SJSA1 (cell line): ENCODE measurements around the gene AP1S1. TPM values are rescaled to one million over a fixed set of nuclear protein-coding genes. Genes with fewer than 3 reads are reported as not detected.
"Not testable (repeated sequence)": the region's sequence is repeated elsewhere in the genome, so short reads cannot be mapped to it uniquely, and the experiment has no call there.

Source experiments
- DNase-seq, 2 experiments: peaks; one replicate each; pipeline ENCODE4 v3.0.0-alpha.2; 2015 to 2020; ENCODE audit warnings: low spot score in 2 of 2, low read depth in 1 of 2
- H3K27ac ChIP-seq: fragments of 250-450 bp; sonication (Bioruptor Pico); 2 replicates; pipeline ENCODE4 v1.5.1; 2020; ENCODE audit warnings: mild to moderate bottlenecking, moderate library complexity
- H3K27me3 ChIP-seq: fragments of 250-450 bp; sonication (Bioruptor Pico); replicated peaks from 2 replicates; pipeline ENCODE4 v1.5.1; 2020; ENCODE audit warnings: mild to moderate bottlenecking, moderate library complexity
- H3K36me3 ChIP-seq: fragments of 250-450 bp; sonication (Bioruptor Pico); 2 replicates; pipeline ENCODE4 v1.5.1; 2020; ENCODE audit warnings: mild to moderate bottlenecking
- H3K4me1 ChIP-seq: fragments of 250-450 bp; sonication (Bioruptor Pico); replicated peaks from 2 replicates; pipeline ENCODE4 v1.6.1; 2021; ENCODE audit warnings: mild to moderate bottlenecking
- H3K4me3 ChIP-seq: fragments of 250-450 bp; sonication (Bioruptor Pico); 2 replicates; pipeline ENCODE4 v1.5.1; 2020; ENCODE audit warnings: mild to moderate bottlenecking
- H3K9me3 ChIP-seq: fragments of 250-450 bp; sonication (Bioruptor Pico); replicated peaks from 2 replicates; pipeline ENCODE4 v1.5.1; 2020; ENCODE audit warnings: mild to moderate bottlenecking
- total RNA-seq: library from RNA; depleted of rRNA; stranded (reverse); fragments of >200 nt; shearing (Covaris generic); gene quantifications from 2 replicates; pipeline ENCODE4 v1.2.3, GENCODE V29; 2014

The AP1S1 gene
- total RNA-seq, 1 experiment from 2014 or later, result 98.4 TPM

DNA sequence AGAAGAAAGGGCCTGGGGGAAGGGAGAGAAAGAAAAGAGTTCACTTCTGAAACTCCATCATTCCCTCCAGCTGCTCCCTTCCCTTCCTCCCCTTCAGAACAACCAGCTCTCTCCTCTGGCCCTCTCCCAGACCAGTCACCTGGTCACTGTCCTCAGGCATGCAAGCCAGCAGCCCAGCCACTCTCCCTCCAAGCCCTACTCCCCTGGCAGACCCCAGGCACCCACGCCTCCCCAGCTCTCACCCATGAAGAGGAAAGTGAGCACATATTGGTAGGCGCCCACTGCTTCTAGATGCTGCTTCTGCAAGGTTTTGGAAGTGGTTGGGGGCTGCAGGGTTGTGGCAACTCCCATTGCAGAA, 46.2 kb downstream of the AP1S1 start:
- H3K27me3 ChIP-seq, result peaks cover 43% of the 10 kb centered on the region
- H3K27ac ChIP-seq, result no peak overlapping the region
- no peak for DNase-seq
- no peaks in the 10 kb centered on the region for H3K36me3 ChIP-seq
- 0 out of 2 replicates have a peak, but pooled peaks cover 2% of the 10 kb centered on the region for H3K9me3 ChIP-seq
- no peak overlapping the region for H3K4me3 ChIP-seq
- 0 out of 2 replicates have a peak, but pooled peaks cover 4% of the 10 kb centered on the region for H3K4me1 ChIP-seq

GRCh38 chr7:101200862-101201599, 46.8 kb downstream of the AP1S1 start, which contains the start of gene MOGAT3:
Gene MOGAT3, minus strand, starts transcription at chr7:101201036. Its CDS starts 182 bp downstream, at chr7:101200854.
- 0 out of 2 replicates have a peak, but pooled peaks cover 4% of the 10 kb centered on the region for H3K4me1 ChIP-seq
- peaks cover 3% of the 10 kb centered on the region; the same call in 1 of the 2 replicates for H3K36me3 ChIP-seq
- 0 out of 2 replicates have a peak, but pooled peaks cover 2% of the 10 kb centered on the region for H3K9me3 ChIP-seq
- peaks cover 43% of the 10 kb centered on the region for H3K27me3 ChIP-seq
- no peak for DNase-seq
- no peak within 1 kb of the TSS for H3K4me3 ChIP-seq
- no peak within 1 kb of the TSS for H3K27ac ChIP-seq

GRCh38 chr7:101201695-101202602, 47.7 kb downstream of the AP1S1 start:
- no peak overlapping the region for H3K27ac ChIP-seq
- no peak for DNase-seq
- H3K27me3 ChIP-seq, result peaks cover 43% of the 10 kb centered on the region
- 0 out of 2 replicates have a peak, but pooled peaks cover 4% of the 10 kb centered on the region for H3K4me1 ChIP-seq
- 0 out of 2 replicates have a peak, but pooled peaks cover 2% of the 10 kb centered on the region for H3K9me3 ChIP-seq
- H3K36me3 ChIP-seq, result peaks cover 8% of the 10 kb centered on the region; the same call in 1 of the 2 replicates
- H3K4me3 ChIP-seq, result no peak overlapping the region

- H3K36me3 ChIP-seq, result peaks cover 12% of the 10 kb centered on the region; the same call in 1 of the 2 replicates
- no peak overlapping the region for H3K27ac ChIP-seq
- H3K4me3 ChIP-seq, result no peak overlapping the region
- 0 out of 2 replicates have a peak, but pooled peaks cover 4% of the 10 kb centered on the region for H3K4me1 ChIP-seq
- 0 out of 2 replicates have a peak, but pooled peaks cover 2% of the 10 kb centered on the region for H3K9me3 ChIP-seq
- no peak for DNase-seq
- peaks cover 38% of the 10 kb centered on the region for H3K27me3 ChIP-seq
Measured at GRCh38 chr7:101202603-101202918, 48.3 kb downstream of the AP1S1 start.

GRCh38 chr7:101203740-101204738, 49.8 kb downstream of the AP1S1 start:
- Histone ChIP-seq H3K36me3 (peaks cover 15% of the 10 kb centered on the region; the same call in 1 of the 2 replicates), H3K27me3 (peaks cover 32% of the 10 kb centered on the region)
- H3K27ac ChIP-seq, H3K4me1 ChIP-seq, H3K9me3 ChIP-seq, DNase-seq, H3K4me3 ChIP-seq: not testable (repeated sequence)

DNA sequence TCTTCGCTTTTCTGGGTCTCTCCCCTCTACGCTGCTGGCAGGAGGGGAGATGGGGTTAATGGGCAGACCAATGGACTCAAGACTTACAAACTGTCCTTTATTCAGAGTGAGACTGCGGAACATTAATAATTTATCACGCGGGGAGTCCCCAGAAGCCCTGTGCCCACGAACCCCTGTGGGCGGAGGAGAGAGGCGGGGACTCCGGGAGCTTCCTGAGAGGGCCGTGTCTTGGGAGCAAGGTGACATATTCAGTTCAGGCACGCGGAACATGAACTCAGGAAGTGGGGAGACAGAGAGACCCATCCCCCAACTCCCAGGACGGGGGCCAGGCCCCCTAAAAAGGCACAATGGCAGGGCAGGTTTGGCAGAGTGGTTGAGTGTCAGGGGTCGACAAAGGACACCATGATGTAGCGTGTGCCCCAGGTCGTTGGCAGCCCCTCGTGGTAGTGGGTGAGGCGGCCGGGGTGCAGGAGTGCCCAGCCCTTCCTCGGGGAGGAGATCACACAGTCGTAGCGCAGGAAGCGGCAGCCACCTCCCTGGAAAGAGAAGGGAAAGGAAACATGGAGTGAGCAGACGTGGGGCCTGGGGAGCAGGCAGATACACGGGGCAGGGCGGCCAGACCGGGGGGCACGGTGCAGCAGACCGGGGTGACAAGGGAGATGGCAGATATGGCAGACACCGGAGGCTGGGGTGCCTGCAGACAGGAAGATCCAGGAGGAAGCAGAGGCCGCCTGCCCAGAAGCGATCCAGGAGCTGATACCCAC, 51.8 kb downstream of the AP1S1 start:
- H3K36me3 ChIP-seq, result peaks cover 29% of the 10 kb centered on the region
- no peak overlapping the region for H3K4me3 ChIP-seq
- no peak overlapping the region for H3K27ac ChIP-seq
- 0 out of 2 replicates have a peak, but pooled peaks cover 2% of the 10 kb centered on the region for H3K9me3 ChIP-seq
- DNase-seq, result no peak
- H3K4me1 ChIP-seq, result 0 out of 2 replicates have a peak, but pooled peaks cover 4% of the 10 kb centered on the region
- peaks cover 20% of the 10 kb centered on the region for H3K27me3 ChIP-seq

- Histone ChIP-seq H3K36me3 (peaks cover 35% of the 10 kb centered on the region), H3K4me3 (no peak overlapping the region), H3K27ac (no peak overlapping the region), H3K9me3 (0 out of 2 replicates have a peak, but pooled peaks cover 1% of the 10 kb centered on the region), H3K27me3 (peaks cover 17% of the 10 kb centered on the region), H3K4me1 (0 out of 2 replicates have a peak, but pooled peaks cover 3% of the 10 kb centered on the region)
- no peak for DNase-seq
Measured at GRCh38 chr7:101206665-101207042, 52.4 kb downstream of the AP1S1 start.

- Histone ChIP-seq H3K36me3 (peaks cover 42% of the 10 kb centered on the region), H3K27ac (no peak overlapping the region)
- no peak for DNase-seq
Measured at GRCh38 chr7:101207459-101207858, 53.2 kb downstream of the AP1S1 start.

DNA sequence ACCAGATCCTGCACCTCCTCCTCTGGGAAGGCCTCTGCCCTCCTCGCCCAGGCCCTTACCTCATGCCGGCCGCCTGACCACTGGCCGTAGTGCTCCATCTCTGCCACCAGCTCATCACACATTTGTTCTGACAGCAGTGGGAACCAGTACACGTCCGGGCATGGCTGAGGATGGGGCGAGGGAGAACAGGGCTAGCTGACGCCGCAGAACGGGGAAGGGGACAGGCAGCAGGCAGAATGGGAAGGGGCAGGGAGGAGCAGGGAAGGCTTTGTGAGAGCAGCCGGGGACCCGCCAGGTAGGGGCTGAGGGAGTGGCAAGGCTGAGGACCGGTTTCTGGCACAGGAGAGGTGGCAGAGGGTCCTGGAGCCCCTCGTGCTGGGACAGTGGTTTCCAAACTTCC, 54.5 kb downstream of the AP1S1 start:
- Histone ChIP-seq H3K4me3 (no peak overlapping the region), H3K9me3 (no peaks in the 10 kb centered on the region), H3K27ac (no peak overlapping the region), H3K36me3 (peaks cover 48% of the 10 kb centered on the region), H3K27me3 (no peaks in the 10 kb centered on the region), H3K4me1 (no peaks in the 10 kb centered on the region)
- no peak for DNase-seq

More at GRCh38 chr7:101207459-101207858, 53.2 kb downstream of the AP1S1 start:
- Histone ChIP-seq H3K9me3 (no peaks in the 10 kb centered on the region), H3K27me3 (peaks cover 9% of the 10 kb centered on the region), H3K4me3 (no peak overlapping the region), H3K4me1 (no peaks in the 10 kb centered on the region)

DNA sequence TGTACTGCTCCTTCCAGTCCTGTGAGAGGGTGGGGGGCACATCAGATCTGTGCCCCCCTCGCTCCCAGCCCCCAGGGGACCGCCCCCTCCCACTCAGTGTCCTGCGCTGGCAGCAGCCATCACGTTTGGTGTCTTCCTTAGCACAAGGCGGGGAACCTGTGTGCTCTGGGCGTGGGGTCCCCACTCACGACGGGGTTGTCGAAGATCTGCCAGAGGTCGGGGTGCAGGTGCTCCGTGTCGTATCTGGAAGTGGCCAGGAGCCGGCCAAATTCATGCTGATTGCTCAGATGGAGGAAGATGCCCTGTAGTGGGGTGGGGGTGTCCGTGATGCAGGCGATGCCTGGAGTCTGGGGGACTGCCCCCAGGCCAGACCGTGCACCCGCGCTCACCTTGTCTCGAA, 55.9 kb downstream of the AP1S1 start:
- Histone ChIP-seq H3K27me3 (no peaks in the 10 kb centered on the region), H3K4me3 (no peak overlapping the region), H3K36me3 (peaks cover 62% of the 10 kb centered on the region), H3K27ac (no peak overlapping the region), H3K4me1 (no peaks in the 10 kb centered on the region), H3K9me3 (no peaks in the 10 kb centered on the region)
- no peak for DNase-seq
